Stimulated activated CD8-positive, alpha-beta memory T cell treated with anti-CD3 and anti-CD28 coated beads, Interleukin-15, amount 100 ng/mL, for 48 hours (primary cell): ENCODE data around the gene CCDC8.
"Not testable (repeated sequence)": the region's sequence is repeated elsewhere in the genome, so short reads cannot be mapped to it uniquely, and the experiment has no call there.

Source experiments
- DNase-seq, 2 donors: peaks; one replicate each; pipeline ENCODE4 v3.0.0-alpha.2; 2020; ENCODE audit warnings: low read depth in 2 of 2

CCDC8 gene

GRCh38 chr19:46413262-46414031, at the start of gene CCDC8:
CCDC8 (minus strand) TSS chr19:46413564; CDS start chr19:46412810, 754 bp downstream.
- DNase-seq = no peak

- DNase-seq = no peak
These were observed 48.2 kb upstream of the CCDC8 start for GRCh38 chr19:46461537-46461936.

- DNase-seq = no peak
These were observed 47.6 kb upstream of the CCDC8 start for GRCh38 chr19:46460981-46461380.

GRCh38 chr19:46460055-46460454, 46.7 kb upstream of the CCDC8 start:
- no peak for DNase-seq

GRCh38 chr19:46456930-46457329, 43.6 kb upstream of the CCDC8 start:
- DNase-seq = no peak

- no peak for DNase-seq
These were observed 40.9 kb upstream of the CCDC8 start for GRCh38 chr19:46454244-46454643.

GRCh38 chr19:46453661-46454060, 40.3 kb upstream of the CCDC8 start:
- DNase-seq = no peak

- DNase-seq = no peak
These were observed 38.8 kb upstream of the CCDC8 start for GRCh38 chr19:46452186-46452585.

GRCh38 chr19:46451352-46451751, 38.0 kb upstream of the CCDC8 start:
- no peak for DNase-seq

GRCh38 chr19:46450737-46451136, 37.4 kb upstream of the CCDC8 start:
- DNase-seq = no peak

GRCh38 chr19:46449228-46449627, 35.9 kb upstream of the CCDC8 start:
- DNase-seq = no peak

- no peak for DNase-seq
These were observed 35.2 kb upstream of the CCDC8 start for GRCh38 chr19:46448601-46449000.

- DNase-seq = no peak
These were observed 34.5 kb upstream of the CCDC8 start for GRCh38 chr19:46447824-46448223.

- DNase-seq = no peak
These were observed 33.6 kb upstream of the CCDC8 start for GRCh38 chr19:46447006-46447405.

- DNase-seq = no peak
These were observed 32.7 kb upstream of the CCDC8 start for GRCh38 chr19:46446021-46446420.

- DNase-seq = no peak
These were observed 29.6 kb upstream of the CCDC8 start for GRCh38 chr19:46442808-46443450.

- no peak for DNase-seq
These were observed 28.5 kb upstream of the CCDC8 start for GRCh38 chr19:46441866-46442265.

GRCh38 chr19:46435689-46436088, 22.3 kb upstream of the CCDC8 start:
- not testable (repeated sequence) for DNase-seq

GRCh38 chr19:46435009-46435408, 21.6 kb upstream of the CCDC8 start:
- DNase-seq = no peak

GRCh38 chr19:46433470-46433869, 20.1 kb upstream of the CCDC8 start:
- not testable (repeated sequence) for DNase-seq

- DNase-seq = no peak
These were observed 18.5 kb upstream of the CCDC8 start for GRCh38 chr19:46431824-46432223.

- DNase-seq = no peak
These were observed 16.6 kb upstream of the CCDC8 start for GRCh38 chr19:46429999-46430398.
